SHP77 treated with DMSO at 0.1 percent for 48 hours (cell line): ENCODE measurements around the gene RASL10A.

Experiments
- DNase-seq: peaks from one replicate; lab custom pipeline; 2025; lab: John Stamatoyannopoulos, UW

The RASL10A gene

GRCh38 chr22:29302681-29303465 lies 12.6 kb downstream of the RASL10A start:
- no peak for DNase-seq

DNA sequence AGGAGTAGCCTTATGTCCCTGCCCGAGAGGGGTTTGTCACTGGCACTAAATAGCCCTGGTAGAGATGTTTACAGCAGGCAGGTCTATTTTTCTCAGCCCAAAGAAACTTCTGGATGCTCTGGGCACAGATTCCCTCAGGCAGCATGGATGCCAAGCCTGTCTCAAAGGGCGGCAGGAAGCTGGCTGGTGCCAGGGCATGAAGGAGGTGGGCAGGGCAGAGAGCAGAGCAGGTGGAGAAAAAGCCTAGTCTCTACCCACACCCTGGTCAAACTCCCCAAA lies 13.2 kb downstream of the RASL10A start:
- DNase-seq: no peak

- no peak for DNase-seq
Measured at GRCh38 chr22:29301716-29302401, 13.6 kb downstream of the RASL10A start.

DNA sequence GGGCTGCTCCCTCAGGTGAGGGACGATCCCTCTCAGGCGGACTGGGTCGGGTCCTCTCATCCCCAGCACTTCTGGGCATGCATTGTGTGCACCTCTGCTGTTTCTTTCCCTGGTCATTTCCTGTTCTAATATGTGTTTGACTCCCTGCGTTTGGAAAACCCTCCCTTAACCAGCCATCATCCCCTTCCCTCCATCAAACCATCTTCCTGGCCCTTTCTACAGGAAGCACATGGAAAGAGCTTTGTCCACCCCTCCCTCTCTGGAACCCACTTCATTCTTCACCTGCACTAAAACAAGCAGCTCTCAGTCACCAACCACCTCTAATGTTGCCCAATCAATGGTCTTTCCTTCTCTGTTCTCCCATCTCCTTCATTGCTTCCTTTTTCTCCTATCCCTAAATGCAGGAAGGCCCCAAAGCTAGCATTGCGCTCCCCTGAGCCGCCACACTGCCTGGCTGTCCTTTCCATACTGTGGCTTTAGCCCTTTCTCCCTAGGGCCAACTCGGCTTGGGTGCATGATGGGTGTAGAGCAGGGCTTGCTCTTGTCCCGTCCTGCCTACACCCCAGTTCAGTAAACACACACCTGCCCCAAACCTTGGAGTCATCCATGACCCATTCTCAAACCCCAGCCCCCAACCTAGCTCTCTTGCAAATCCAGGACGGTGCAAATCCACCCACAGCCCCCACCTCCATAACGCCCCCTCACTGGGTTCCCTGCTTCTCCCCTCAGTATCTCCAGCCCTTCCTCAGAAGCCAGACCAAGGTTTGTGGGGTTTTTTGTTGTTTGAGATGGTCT lies 14.5 kb downstream of the RASL10A start:
- no peak for DNase-seq

DNA sequence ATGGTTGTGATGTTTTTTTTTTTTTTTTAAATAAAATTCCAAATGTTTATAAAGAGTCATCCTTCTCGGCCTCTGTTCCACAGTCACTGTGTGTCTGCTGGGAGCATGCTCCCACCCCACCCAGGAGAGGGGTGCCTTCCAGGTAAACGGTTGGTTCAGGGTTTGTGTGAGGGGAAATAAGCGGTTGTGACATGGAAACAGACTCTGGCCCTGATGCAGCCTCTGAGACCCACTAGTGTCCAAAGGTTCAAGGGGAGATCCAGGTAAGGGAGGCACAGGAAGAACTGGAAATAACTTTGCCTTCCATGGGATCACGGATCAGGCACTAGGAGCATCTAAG lies 15.1 kb downstream of the RASL10A start:
- no peak for DNase-seq

GRCh38 chr22:29299136-29299900 lies 16.2 kb downstream of the RASL10A start:
- DNase-seq: no peak

- no peak for DNase-seq
Measured at GRCh38 chr22:29298641-29299040, 16.9 kb downstream of the RASL10A start.

GRCh38 chr22:29292379-29292778 lies 23.1 kb downstream of the RASL10A start:
- no peak for DNase-seq

GRCh38 chr22:29291215-29291614 lies 24.3 kb downstream of the RASL10A start:
- no peak for DNase-seq

GRCh38 chr22:29290061-29290460 lies 25.4 kb downstream of the RASL10A start:
- no peak for DNase-seq

DNA sequence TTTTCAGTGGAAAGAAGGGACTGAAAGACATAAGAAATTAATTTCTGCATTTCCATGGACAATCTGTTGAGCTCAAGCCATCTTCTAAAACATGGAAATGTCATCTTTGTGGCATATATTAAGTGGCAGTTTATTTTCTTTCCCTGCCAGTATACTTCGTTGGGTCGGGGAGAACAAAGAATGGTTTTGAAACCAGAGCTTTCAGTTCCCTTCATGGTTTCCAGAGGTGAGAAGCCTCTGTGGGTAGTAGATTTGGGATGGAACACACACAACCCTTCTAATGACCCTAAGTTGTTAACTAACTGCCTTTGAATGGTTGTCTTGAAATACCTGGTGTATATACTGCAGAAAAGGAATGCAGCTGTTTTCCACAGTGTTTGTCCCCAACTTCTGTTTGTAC lies 26.7 kb downstream of the RASL10A start:
- DNase-seq: no peak

DNA sequence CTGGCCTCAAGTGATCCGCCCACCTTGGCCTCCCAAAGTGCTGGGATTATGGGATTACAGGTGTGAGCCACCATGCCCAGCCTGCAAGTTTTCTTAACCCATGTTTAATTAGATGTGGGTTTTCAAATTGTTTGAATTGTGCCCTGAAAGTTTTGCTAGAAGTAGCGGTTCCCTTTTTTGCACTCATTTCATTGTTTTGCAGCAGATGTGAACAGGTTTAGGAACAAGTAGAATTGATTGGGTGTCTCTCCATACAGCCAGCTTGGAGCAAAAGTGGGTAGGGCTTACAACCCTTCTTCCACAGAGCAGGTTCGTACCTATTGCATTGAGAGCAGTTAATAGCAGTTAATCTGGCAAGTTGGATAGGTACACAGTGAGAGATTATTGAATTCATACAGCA lies 31.3 kb downstream of the RASL10A start:
- DNase-seq: no peak

- no peak for DNase-seq
Measured at GRCh38 chr22:29277927-29278326, 37.6 kb downstream of the RASL10A start.

GRCh38 chr22:29275819-29276565 lies 39.5 kb downstream of the RASL10A start:
- DNase-seq: no peak

DNA sequence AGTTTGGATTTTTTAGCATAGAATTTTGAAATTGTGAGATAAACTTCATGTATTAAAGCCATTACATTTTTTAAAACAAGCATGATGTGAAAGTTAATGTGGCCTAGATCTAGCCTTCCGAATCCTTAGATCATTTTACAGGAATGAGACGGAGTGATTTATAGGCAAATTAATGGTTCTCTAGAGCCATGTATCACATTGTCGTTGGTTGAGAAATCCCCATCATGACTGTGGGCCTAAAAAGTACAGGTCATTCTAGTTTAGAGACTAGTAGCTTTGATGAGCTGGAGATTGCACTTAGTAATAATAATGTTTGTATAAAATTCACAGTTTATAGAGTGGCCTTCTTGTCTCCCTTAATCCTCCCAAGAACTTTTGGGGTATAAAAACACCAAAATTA lies 40.3 kb downstream of the RASL10A start:
- DNase-seq: no peak

DNA sequence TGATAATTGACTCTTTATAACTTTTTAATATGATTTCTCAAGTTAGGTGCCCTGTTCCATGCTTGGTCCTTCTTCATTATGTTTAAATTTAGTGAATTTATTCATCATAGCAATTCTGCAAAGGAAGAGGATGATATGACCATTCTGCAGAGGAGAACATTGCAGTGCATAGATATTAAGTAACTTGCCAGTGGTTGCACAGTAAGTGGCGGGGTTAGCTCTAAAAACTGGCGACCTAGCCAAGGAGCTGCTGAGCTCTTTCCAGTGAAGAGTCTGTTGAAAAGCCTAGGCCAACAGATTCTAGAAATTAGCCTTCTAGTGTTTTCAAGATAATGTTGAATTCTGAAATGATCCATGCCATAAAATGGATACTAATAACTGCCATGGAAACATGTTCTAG lies 42.9 kb downstream of the RASL10A start:
- no peak for DNase-seq

DNA sequence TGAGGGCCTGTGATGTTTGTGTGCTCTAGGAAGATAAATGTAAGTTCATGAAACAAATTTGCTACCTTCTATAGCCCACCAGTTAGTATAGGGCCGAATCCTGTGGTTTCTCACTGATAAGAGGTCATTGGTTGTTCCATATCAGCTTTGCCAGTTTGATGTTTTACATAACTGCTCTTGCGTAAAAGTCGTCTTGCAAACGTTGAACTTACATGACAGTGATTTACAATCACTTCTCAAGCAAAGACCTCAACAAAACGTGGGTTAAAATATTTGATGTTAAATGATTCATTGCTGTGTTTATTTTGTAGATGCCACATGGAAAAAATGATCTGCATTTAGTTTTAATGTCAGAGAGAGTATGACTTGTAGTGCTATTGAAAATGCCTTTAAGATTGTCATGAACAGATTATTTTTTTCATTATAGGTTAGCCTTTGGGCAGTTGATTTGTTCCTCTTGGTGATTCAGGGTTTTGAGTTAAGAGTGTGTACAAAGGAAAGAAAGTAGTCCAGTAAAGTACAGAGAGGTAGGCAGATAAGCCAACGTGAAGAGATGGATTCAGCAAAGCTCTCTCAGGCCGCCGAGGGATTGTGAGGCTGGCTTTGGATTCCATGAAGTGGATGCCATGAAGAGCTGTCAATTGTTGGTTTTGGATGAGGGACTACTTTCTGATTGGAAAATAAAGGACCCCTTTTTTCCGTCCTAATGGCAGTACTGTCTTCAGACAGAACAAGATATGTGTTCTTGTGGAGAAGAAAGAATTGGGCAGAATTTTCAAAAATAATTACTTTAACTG lies 44.8 kb downstream of the RASL10A start:
- DNase-seq: no peak

GRCh38 chr22:29269731-29270474 lies 45.6 kb downstream of the RASL10A start:
- DNase-seq: no peak

DNA sequence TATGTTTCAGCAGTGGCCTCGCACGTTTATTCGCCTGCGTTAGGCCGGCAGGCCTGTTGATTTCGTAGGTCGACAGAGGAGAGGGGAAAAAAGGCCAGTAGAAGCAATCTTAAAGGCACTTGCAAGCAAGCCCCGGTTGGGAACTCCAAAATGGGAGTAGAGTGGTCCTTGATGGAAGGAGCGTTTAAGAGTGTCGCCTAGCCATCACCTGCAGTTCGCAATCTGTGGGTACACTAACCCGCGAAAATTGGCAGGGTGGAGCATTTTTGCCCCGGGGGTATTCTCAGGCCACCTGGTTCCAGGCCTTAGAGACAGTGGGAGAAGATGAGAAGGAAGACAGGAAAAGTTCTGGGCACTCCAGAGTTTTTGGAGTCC lies 46.3 kb downstream of the RASL10A start:
- no peak for DNase-seq

GRCh38 chr22:29268511-29269229 lies 46.8 kb downstream of the RASL10A start:
- DNase-seq: no peak
